Measurements from ENCODE around the gene PTH2.

DNA sequence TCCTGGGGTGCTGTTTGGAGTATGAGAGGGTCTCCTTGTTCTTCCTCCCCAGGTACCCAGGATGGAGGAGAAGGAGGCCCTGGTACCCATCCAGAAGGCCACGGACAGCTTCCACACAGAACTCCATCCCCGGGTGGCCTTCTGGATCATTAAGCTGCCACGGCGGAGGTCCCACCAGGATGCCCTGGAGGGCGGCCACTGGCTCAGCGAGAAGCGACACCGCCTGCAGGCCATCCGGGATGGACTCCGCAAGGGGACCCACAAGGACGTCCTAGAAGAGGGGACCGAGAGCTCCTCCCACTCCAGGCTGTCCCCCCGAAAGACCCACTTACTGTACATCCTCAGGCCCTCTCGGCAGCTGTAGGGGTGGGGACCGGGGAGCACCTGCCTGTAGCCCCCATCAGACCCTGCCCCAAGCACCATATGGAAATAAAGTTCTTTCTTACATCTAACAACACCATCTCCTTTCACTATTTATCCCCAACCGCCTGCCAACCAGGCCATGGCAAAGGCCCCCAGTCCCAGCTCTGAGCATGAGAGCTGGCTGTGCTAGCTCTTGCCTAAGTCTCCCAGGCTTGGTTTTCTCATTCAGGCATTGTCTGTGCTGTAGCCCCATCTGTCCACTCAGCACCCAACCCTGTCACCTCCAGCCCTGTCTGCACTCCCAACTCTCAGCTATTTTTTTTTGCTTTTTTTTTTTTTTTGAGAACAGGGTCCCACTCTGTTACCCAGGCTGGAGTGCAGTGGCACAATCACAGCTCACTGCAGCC lies 48.4 kb downstream of the PTH2 start:
- TF ChIP-seq POLR2AphosphoS5 (IDR thresholded peaks at IDR 0.05; ENCODE audit: low read depth, low read length): no peak
- TF ChIP-seq TAF1 (IDR thresholded peaks at IDR 0.05; ENCODE audit: borderline replicate concordance, low read depth, low read length): no peak
- no peak for TF ChIP-seq POLR2A (IDR thresholded peaks at IDR 0.05; ENCODE audit: low read depth, low read length)
